HCT116 (cell line): ENCODE measurements around the gene DIP2A. TPM values are rescaled to one million over a fixed set of nuclear protein-coding genes. Genes with fewer than 3 reads are reported as not detected.

Experiments
- ATAC-seq: fragments of 200-7000 bp; cut with Tn5 transposase; 2 replicates; pipeline ENCODE4 v1.9.1; 2020; ENCODE audit warnings: mild to moderate bottlenecking, moderate library complexity
- BruUV-seq: library from RNA; stranded (reverse); fragments of 400-500 nt; replicated peaks from 2 replicates; lab custom pipeline; 2021; lab: Mats Ljungman, UMichigan
- CTCF ChIA-PET: fragments of 300-600 bp; sonication (Branson Sonifier 250); formaldehyde crosslinking; loops from one replicate; lab custom pipeline; 2021; ENCODE audit warnings: antibody characterized with exemption; lab: Charles Lee
- POLR2A ChIA-PET: fragments of 300-600, 350-600 bp; sonication (Branson Sonifier 250); formaldehyde crosslinking; loops from one replicate; lab custom pipeline; 2021; ENCODE audit warnings: antibody characterized with exemption; lab: Charles Lee
- RAD21 ChIA-PET, 2 experiments: fragments of 300-600 bp; sonication (Branson Sonifier 250); formaldehyde crosslinking; loops; one replicate each; lab custom pipeline; 2023; ENCODE audit warnings: low total read pairs in 2 of 2; ENCODE audit not compliant: uncharacterized antibody in 2 of 2, unreplicated experiment in 2 of 2, low non-redundant PET in 1 of 2; lab: Charles Lee
- DNase-seq: peaks from one replicate; pipeline ENCODE4 v3.0.0-alpha.2; 2010; ENCODE audit warnings: low read depth, low spot score
- H2AFZ ChIP-seq: fragments of 200-600 bp; shearing (Covaris generic), sonication (generic); 2 replicates; pipeline ENCODE4 v1.6.1; 2017; ENCODE audit warnings: low read depth, mixed run types, mixed read lengths, antibody characterized with exemption, low read length; ENCODE audit not compliant: poor library complexity, severe bottlenecking
- H3K27ac ChIP-seq: 2 replicates; pipeline ENCODE4 v1.5.1; 2012; ENCODE audit warnings: low read depth, low read length
- H3K27me3 ChIP-seq: fragments of 200-600 bp; sonication (generic); 2 replicates; pipeline ENCODE4 v1.6.1; 2016; ENCODE audit warnings: mixed run types, low read length, mixed read lengths; ENCODE audit not compliant: insufficient read depth
- H3K36me3 ChIP-seq, 2 experiments: fragments of 200-500 bp in 1 of 2; fragments of 200-600 bp in 1 of 2; sonication (Bioruptor generic) in 1 of 2; sonication (generic) in 1 of 2; 2 replicates each; pipeline versions ENCODE4 v1.5.1 to v1.6.1; 2014 to 2016; ENCODE audit warnings: low read length in 2 of 2, inconsistent platforms in 1 of 2, mixed read lengths in 1 of 2, mixed run types in 1 of 2; ENCODE audit not compliant: insufficient read depth in 2 of 2, control insufficient read depth in 1 of 2
- H3K4me1 ChIP-seq, 2 experiments: fragments of 200-600 bp in 1 of 2; sonication (generic) in 1 of 2; 2 replicates each; pipeline versions ENCODE4 v1.5.1 to v1.6.1; 2012 to 2017; ENCODE audit warnings: low read length in 2 of 2, inconsistent platforms in 1 of 2, mild to moderate bottlenecking in 1 of 2, mixed read lengths in 1 of 2, mixed run types in 1 of 2, moderate library complexity in 1 of 2; ENCODE audit not compliant: insufficient read depth in 2 of 2, control insufficient read depth in 1 of 2
- H3K4me2 ChIP-seq: fragments of 200-600 bp; sonication (generic); 2 replicates; pipeline ENCODE4 v1.6.1; 2017; ENCODE audit warnings: mixed run types, low read length, mixed read lengths
- H3K4me3 ChIP-seq, 2 experiments: fragments of 200-600 bp in 1 of 2; sonication (generic) in 1 of 2; replicated peaks in 1 of 2; 2 replicates each; pipeline ENCODE4 v1.5.1; 2011 to 2016; ENCODE audit warnings: low read length in 2 of 2, control low read depth in 1 of 2, low read depth in 1 of 2, mild to moderate bottlenecking in 1 of 2, mixed read lengths in 1 of 2, mixed run types in 1 of 2
- H3K79me2 ChIP-seq: fragments of 200-600 bp; sonication (generic); 2 replicates; pipeline ENCODE4 v1.6.1; 2017; ENCODE audit warnings: mild to moderate bottlenecking, mixed run types, low read length, moderate library complexity, mixed read lengths; ENCODE audit not compliant: insufficient read depth
- H3K9ac ChIP-seq: fragments of 200-600 bp; sonication (generic); 2 replicates; pipeline ENCODE4 v1.6.1; 2016; ENCODE audit warnings: low read length, mixed read lengths
- H3K9me2 ChIP-seq: fragments of 200-600 bp; sonication (generic), shearing (Covaris generic); 2 replicates; pipeline ENCODE4 v1.6.1; 2017; ENCODE audit warnings: mixed run types, mild to moderate bottlenecking, moderate library complexity; ENCODE audit not compliant: insufficient read depth
- H3K9me3 ChIP-seq, 2 experiments: fragments of 200-500 bp in 1 of 2; fragments of 200-600 bp in 1 of 2; sonication (Bioruptor generic) in 1 of 2; sonication (generic) in 1 of 2; 2 replicates each; pipeline ENCODE4 v1.6.1; 2014 to 2017; ENCODE audit warnings: low read length in 2 of 2, mixed read lengths in 2 of 2, inconsistent platforms in 1 of 2, low read depth in 1 of 2, mild to moderate bottlenecking in 1 of 2, mixed run types in 1 of 2, moderate library complexity in 1 of 2; ENCODE audit not compliant: control insufficient read depth in 1 of 2, insufficient read depth in 1 of 2
- H4K20me1 ChIP-seq: fragments of 200-600 bp; sonication (generic), shearing (Covaris generic); 2 replicates; pipeline ENCODE4 v1.6.1; 2017; ENCODE audit warnings: mixed run types, mild to moderate bottlenecking, moderate library complexity; ENCODE audit not compliant: insufficient read depth
- CBX3 ChIP-seq: IDR thresholded peaks from 2 replicates; pipeline ENCODE4 v1.6.1; 2012; ENCODE audit warnings: low read depth
- CEBPB ChIP-seq: IDR thresholded peaks from 2 replicates; pipeline ENCODE4 v1.6.1; 2012; ENCODE audit warnings: low read depth
- CTCF ChIP-seq, 3 experiments: fragments of 200-600 bp in 1 of 3; sonication (generic) in 1 of 3; IDR thresholded peaks in 2 of 3; conservative IDR thresholded peaks in 1 of 3; 2 replicates each; pipeline ENCODE4 v1.5.1; 2012 to 2017; ENCODE audit warnings: low read depth in 2 of 3, low read length in 2 of 3, antibody characterized with exemption in 1 of 3, borderline replicate concordance in 1 of 3, control low read depth in 1 of 3, mild to moderate bottlenecking in 1 of 3, mixed read lengths in 1 of 3, mixed run types in 1 of 3, moderate library complexity in 1 of 3; ENCODE audit not compliant: insufficient read depth in 1 of 3
- EGR1 ChIP-seq: IDR thresholded peaks from 2 replicates; pipeline ENCODE4 v1.6.1; 2012; ENCODE audit warnings: low read depth
- ELF1 ChIP-seq: IDR thresholded peaks from 2 replicates; pipeline ENCODE4 v1.6.1; 2012; ENCODE audit warnings: low read depth, borderline replicate concordance
- JUND ChIP-seq: IDR thresholded peaks from 2 replicates; pipeline ENCODE4 v1.6.1; 2012
- POLR2AphosphoS5 ChIP-seq: IDR thresholded peaks from 2 replicates; pipeline ENCODE4 v1.6.1; 2011; ENCODE audit warnings: mild to moderate bottlenecking, low read depth, low read length, moderate library complexity
- RAD21 ChIP-seq: IDR thresholded peaks from 2 replicates; pipeline ENCODE4 v1.6.1; 2012; ENCODE audit warnings: low read depth, mild to moderate bottlenecking
- SIN3A ChIP-seq: IDR thresholded peaks from 2 replicates; pipeline ENCODE4 v1.6.1; 2012; ENCODE audit warnings: low read depth
- SP1 ChIP-seq: IDR thresholded peaks from 2 replicates; pipeline ENCODE4 v1.6.1; 2012; ENCODE audit warnings: low read depth
- SRF ChIP-seq: IDR thresholded peaks from 2 replicates; pipeline ENCODE4 v1.6.1; 2012; ENCODE audit warnings: low read depth
- TCF7L2 ChIP-seq: IDR thresholded peaks from 2 replicates; pipeline ENCODE4 v1.7.0; 2011; ENCODE audit warnings: borderline replicate concordance, inconsistent platforms; ENCODE audit not compliant: insufficient read depth, insufficient read length; ENCODE audit errors: extremely low read depth
- intact Hi-C: fragments of 100-400 bp; cut with micrococcal nuclease; formaldehyde crosslinking; loops from 2 replicates; pipeline ENCODE4 v1.10.0; 2022
- total RNA-seq: library from RNA; stranded (reverse); gene quantifications from one replicate; pipeline ENCODE4 v1.2.1, GENCODE V29; 2021; ENCODE audit not compliant: unreplicated experiment
- TF ChIP-seq, protein P1 (sequence below): IDR thresholded peaks from 2 replicates; pipeline ENCODE4 v1.6.1; 2011; ENCODE audit warnings: mild to moderate bottlenecking, low read length, moderate library complexity; ENCODE audit not compliant: insufficient replicate concordance; ENCODE audit errors: extremely low read depth

Gene DIP2A
- total RNA-seq, 1 experiment from 2014 or later, result 39.9 TPM

- no peak overlapping the region for H3K4me2 ChIP-seq
- ATAC-seq (no peak), DNase-seq (no peak)
- ChIA-PET POLR2A (no interaction called here), RAD21 (no interaction called here), CTCF (no interaction called here)
- H3K27me3 ChIP-seq, result no peaks in the 10 kb centered on the region
- no peaks in the 10 kb centered on the region for H3K9me3 ChIP-seq
- peaks cover 21 to 30% of the 10 kb centered on the region in 2 experiments; a peak in 3 of 4 replicates for H3K36me3 ChIP-seq
- no peaks in the 10 kb centered on the region for H3K4me1 ChIP-seq
- no peaks in the 10 kb centered on the region for H4K20me1 ChIP-seq
- TF ChIP-seq CBX3, result no peak
- TF ChIP-seq CTCF (IDR thresholded peaks at IDR 0.05 in 2 of 3, conservative IDR thresholded peaks at IDR 0.05 in 1 of 3; ENCODE audit: borderline replicate concordance in 1 of 3, insufficient read depth in 1 of 3, low read depth in 2 of 3, low read length in 2 of 3), result no peak
- no peak for TF ChIP-seq SIN3A
- no peak for TF ChIP-seq ELF1
- TF ChIP-seq JUND, result no peak
- no peak for TF ChIP-seq RAD21
- TF ChIP-seq SRF, result no peak
- TF ChIP-seq SP1, result no peak
- TF ChIP-seq TCF7L2, result no peak
- TF ChIP-seq EGR1, result no peak
- TF ChIP-seq CEBPB, result no peak
- TF ChIP-seq, protein P1, sequence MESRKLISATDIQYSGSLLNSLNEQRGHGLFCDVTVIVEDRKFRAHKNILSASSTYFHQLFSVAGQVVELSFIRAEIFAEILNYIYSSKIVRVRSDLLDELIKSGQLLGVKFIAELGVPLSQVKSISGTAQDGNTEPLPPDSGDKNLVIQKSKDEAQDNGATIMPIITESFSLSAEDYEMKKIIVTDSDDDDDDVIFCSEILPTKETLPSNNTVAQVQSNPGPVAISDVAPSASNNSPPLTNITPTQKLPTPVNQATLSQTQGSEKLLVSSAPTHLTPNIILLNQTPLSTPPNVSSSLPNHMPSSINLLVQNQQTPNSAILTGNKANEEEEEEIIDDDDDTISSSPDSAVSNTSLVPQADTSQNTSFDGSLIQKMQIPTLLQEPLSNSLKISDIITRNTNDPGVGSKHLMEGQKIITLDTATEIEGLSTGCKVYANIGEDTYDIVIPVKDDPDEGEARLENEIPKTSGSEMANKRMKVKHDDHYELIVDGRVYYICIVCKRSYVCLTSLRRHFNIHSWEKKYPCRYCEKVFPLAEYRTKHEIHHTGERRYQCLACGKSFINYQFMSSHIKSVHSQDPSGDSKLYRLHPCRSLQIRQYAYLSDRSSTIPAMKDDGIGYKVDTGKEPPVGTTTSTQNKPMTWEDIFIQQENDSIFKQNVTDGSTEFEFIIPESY, result no peak
- TF ChIP-seq POLR2AphosphoS5, result no peak
- no peaks in the 10 kb centered on the region for H3K79me2 ChIP-seq
- H3K9ac ChIP-seq, result no peak overlapping the region
- no peak overlapping the region for H2AFZ ChIP-seq
- H3K4me3 ChIP-seq, result no peak overlapping the region
- intact Hi-C loops, result no loop called here
- no peaks in the 10 kb centered on the region for H3K9me2 ChIP-seq
- H3K27ac ChIP-seq, result no peak overlapping the region
- BruUV-seq, result no TSS peak
These were observed 22.1 kb upstream of the DIP2A start for GRCh38 chr21:46436621-46437020.
